NCI-H774 (cell line): Measurements from ENCODE around the gene CCNE1.

Source experiments
- DNase-seq: peaks from one replicate; lab custom pipeline; 2025; lab: John Stamatoyannopoulos, UW

Gene CCNE1

DNA sequence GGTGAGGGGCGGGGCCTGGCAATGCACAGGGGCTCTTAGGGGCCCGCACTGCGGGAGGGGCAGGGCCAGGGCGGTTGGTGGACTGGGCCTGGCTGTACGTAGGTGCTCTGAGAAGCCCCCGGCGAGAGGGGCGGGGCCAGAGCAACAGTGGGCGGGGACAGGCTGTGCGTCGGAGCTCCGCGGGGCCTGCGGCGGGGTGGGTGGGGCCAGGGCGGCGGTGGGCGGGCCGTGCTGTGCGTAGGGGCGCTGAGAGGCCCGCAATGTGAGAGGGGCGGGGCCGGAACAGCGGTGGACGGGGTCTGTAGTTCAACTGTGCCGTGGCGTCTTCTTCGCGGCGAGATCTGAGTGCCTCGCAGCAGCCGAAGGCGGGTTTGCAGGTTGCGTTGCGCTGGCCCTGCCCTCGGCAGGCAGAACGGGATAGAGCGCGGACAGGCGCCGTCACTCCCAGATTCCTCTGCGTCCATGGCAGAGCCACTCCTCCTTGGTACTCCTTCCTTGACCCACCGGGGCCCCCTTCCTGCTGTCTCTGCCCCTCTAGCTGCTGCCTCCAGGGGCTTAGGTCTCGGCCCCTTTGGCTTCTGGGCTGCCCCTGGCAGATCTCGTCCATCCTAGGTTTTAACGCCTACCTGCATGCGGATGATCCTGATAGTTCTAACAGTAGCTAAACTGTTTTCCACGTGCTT lies 33.2 kb downstream of the CCNE1 start:
- peak; percentile 87 for DNase-seq

DNA sequence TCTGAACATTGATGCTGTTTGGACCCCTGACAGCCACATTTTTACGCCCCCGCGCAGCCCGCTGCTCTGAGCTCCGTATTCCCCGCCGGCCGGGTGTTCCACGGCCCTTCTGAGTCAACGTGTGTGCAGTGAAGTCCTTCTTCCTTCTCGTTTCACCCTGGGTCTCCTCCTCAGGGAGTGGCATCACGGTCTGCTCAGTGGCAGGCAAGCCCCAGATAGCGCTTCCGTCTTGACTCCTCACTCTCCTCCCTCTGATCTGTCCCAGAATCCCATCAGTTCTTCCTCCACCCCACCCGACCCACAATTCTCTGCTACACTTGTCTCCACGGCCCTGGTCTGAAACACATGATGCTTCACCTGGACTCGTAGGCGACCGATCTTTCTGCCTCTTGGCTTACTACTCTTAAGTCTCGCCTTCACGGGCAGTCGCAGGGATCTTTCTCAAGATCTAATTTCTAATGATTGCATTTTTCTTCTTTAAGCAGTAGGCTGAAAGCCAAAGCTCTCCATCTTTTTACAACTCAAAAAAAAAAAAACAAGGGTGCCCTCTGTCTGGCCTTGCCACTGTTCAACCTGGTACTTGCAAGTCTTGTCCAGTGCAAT lies 33.9 kb downstream of the CCNE1 start:
- no peak for DNase-seq

DNA sequence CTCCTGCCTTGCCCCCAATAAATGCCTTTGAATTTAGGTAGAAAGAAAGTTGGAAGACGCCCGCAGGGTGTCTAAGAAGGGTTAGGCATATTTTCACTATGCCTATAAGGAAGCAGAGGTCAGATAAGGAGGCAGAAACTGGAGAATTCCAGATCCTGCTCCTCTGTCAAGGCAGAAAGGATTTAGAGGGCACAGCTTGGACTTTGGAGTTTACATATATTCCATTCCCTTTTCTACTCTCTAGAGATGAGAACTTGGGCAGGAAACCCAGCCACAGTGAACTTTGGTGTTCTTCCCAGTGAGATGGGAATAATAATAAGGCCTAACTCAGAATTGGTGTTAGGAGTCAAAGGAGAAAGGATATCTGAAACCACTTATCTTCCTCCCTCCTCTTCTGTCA lies 37.4 kb downstream of the CCNE1 start:
- DNase-seq: no peak

DNA sequence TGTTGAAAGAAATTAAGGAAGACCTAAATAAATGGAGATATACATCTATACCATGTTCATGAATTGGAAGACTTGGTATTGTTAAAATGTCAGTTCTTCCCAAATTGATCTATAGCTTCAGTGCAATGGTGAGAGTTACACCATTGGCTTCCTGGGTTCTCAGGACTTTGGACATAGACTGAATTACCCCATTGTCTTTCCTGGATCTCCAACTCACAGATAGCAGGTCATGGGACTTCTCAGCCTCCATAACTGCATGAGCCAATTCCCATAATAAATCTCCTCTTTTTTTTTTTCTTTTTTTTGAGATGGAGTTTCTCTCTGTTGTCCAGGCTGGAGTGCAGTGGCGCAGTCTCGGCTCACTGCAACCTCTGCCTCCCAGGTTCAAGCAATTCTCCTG lies 38.7 kb downstream of the CCNE1 start:
- no peak for DNase-seq

DNA sequence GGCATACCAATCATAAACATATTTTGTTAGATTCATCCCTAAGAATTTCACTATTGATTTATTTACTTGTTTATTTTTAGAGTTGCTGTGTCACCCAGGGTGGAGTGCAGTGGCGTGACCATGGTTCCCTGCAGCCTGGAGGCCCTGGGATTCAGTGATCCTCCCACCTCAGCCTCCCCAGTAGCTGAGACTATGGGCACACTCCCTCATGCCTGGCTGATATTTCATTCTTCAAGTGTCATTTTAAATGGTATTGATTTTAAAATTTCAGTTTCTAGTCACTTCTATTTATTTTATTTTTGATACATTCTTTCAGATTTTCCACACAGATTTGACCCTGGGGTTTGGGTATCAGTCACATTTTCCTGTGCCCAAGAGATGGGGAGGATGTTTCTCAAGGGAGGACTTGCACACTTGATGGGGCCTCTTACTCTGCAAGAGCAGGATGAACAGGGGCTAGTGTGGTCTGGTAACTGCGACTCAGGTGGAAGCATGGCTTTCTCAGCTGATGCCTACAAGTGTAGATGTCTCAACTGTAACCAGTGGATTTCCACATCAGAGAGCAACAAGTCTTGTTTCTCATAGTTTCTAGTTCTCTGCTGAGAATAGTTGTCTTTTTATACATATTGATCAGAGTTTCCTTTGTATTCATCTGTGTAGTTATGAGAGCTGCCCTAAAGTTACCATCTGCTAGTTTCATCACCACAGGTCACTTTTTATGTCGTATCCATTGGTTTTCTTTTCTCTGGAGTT lies 40.2 kb downstream of the CCNE1 start:
- no peak for DNase-seq

DNA sequence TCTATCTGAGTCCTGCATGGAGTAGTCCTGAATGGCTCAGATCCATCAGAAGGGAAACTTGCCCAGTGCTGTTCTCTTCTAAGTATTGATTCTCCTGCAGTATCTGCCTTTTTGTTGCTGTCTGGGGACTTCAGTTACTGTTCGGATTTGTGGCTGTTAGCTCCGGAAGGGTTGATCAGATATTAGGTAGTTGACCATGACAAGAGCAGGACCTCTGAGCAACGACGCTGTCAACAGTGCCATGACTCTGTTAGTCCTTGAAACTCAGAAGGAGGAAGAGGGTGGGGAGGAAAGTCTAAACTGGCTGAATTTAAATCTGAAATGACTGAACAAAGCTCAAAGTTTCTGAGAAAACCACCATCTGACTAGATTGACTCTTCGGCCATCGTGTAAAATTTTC lies 42.2 kb downstream of the CCNE1 start:
- DNase-seq: no peak

DNA sequence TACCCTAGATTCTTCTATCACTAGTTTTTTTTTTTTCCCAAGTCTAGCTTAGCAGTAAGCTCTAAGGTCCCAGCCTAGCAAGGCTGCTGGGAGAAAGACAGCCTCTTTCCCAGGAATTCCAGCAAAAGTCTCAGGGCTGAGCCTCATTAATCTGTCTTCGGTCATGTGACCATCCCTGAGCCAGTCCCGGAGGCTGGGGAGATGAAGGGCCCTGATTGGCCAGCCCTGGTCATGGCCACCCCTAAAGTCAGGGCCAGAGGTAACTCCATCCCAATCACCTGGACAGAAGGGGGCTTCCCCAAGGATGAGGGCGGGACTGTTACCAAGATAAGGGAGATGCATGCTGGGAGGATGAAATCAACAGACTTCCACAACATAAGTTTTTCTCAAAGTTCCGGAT lies 43.3 kb downstream of the CCNE1 start:
- no peak for DNase-seq

DNA sequence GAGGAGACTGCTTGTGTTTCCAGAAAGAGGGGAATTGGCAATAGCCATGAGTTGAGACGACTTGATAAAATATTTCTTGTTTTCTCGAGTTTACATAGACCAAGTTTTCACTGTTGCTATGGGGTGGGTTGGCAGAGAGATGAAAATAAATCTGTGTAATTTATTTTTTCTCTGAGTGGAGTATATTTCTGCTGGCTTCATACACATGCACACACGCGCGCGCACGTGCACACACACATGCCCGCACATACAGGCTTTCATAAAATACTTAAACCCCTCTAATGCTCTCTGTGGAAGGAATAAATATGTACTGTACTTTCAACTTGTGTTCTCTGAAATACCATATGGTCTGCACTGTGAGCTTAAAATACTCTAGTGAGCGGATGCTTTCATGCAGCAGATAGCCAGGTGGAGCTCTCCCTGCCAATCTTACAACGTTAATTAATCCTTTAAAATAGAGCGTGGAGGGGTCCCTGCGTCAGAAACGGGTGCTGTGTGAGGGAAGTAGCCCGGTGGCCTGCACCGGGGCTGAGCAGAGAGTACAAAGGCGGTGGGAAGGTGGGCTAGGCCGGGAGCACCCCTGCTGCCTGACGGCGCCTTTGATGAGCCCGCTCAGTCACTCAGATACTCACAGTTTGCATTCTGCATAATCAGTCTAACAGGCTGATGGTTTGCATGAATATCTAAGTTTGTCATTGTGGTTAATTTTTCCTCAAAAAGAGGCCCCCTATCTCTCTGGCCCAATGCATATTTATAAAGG lies 44.1 kb downstream of the CCNE1 start:
- no peak for DNase-seq

DNA sequence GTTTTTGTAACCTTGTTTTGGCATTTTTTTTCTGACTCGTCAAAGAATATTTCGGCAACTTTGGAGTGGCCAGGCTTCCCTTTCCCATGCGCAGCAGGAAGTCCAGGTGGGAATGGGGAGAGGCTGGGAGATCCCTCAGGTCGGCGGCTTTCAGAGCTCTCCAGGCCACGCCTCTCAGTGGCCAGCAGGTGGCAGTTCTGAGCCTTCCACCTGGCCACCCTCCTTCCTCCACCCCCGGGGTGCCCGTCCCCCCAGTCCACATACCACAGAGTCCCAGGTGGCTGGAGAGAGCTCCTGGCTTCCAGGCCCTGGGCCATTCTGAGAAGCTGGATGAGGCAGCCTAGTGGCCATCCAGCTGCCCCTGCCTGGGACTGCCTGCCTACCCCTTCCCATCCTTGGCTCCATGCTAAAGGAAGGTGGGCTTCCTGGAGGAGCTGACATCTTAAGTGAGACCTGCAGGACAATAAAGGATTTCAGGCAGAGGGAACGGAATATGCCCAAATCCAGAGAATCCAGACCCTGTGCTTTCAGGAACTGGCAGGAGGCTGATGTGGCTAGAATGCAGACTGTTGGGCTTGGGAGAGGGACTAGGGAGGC lies 46.3 kb downstream of the CCNE1 start:
- DNase-seq: peak; percentile 17

DNA sequence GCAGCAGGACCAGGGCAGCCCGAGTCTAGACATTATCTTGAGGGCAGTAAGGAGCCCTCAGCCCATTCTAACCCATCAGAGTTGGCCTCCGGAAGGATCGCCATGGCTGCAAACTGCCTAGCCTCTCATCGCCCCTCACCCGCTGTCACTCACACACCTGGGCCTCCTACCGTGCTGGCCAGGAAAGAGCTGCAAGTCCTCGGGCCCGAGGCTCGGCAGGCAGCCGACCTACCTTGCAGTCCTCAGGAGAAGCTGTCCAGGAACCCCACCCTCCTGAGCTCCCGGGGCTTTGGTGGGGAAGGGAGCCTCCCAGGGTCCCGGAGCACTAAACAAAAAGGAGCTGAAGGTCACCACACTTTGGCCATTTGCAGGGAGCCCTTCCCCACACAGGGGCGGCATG lies 46.8 kb downstream of the CCNE1 start:
- no peak for DNase-seq

DNA sequence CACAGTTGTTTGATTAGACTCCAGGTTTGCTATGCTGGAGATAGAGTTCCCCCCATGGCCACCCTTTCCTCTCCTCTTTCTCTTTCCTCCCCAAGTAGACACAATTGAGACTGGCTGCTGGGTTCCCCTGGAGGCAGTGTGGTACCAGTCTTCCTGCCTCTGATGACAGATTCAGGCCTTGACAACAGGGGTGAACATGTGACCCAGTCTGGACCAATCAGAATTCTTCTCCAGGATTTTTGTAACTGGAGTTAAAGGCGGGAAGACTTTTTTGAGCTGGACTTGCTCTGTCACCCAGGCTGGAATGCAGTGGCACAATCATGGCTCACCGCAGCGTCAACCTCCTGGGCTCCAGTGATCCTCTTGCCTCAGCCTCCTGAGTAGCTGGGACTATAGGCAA lies 48.7 kb downstream of the CCNE1 start:
- no peak for DNase-seq

DNA sequence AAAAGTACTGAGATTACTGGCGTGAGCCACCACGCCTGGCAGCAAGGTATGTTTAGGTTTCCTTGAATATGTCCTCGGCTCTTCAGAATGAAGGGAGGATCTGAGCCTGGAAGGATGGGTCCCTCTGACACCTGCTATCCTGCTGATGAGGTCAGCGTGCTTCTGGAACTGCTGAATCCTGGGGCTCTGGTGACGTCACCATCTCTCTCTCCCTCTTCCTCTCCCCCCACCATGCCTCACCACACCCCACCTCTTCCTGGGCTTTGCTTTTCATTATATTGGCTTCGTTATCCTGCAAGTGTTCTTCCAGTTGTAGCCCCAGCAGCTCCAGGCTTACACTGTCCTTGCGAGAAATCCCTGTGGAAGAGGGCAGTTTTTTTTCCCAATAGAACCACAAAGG lies 49.8 kb downstream of the CCNE1 start:
- no peak for DNase-seq

DNA sequence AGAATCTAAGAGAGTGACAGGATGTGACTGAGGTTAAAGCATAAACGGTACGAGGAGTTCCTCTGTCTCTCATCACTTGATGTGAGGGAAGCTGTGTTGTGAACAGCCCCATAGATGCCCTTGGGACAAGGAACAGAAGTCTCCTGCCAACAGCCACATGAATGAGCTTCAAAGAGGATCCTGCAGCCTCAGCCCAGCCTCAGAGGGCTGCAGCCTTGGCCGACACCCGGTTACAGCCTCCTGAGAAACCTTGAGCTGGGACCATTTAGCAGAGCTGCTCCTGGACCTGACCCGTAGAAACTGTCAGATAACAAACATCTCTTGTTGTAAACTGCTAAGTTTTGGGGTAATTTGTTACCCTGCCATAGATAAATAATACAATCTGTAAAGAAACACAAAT lies 54.2 kb downstream of the CCNE1 start:
- no peak for DNase-seq

DNA sequence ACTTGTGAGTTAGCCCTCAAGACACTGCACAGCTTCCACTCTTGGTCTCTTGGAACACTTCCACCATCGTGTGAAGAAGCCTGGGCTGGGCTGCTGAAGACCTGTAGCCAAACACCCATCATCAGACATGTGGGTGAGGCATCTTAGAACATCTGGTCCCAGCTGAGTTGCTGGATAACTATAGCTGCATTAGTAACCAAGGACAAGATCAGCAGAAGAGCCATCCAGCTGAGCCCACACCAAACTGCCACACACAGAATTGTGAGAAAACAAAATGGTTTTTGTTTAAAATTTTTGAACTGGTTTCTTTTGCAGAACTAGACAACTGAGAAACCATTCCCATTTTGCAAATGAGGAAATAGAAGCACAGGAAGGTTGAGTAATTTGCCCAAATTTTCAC lies 56.2 kb downstream of the CCNE1 start:
- no peak for DNase-seq

DNA sequence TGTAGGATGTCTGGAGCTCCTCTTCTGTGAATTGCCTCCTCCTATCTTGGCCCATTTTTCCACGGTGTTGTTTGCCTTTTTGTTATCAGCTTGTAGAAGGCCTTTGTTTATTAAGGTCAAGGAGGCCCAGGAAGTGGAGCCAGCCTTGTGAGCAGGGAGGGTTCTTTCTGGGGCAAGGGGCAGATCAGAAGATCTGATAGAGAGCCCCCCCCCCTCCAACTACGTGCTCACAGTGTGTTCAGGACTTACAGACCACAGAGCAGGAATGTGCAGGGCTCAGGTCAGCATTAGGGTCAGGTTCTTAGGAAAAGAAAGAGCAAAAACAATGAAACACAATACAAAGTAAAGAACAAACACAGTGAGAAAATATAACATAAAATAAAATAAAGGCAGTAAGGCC lies 59.4 kb downstream of the CCNE1 start:
- DNase-seq: no peak

DNA sequence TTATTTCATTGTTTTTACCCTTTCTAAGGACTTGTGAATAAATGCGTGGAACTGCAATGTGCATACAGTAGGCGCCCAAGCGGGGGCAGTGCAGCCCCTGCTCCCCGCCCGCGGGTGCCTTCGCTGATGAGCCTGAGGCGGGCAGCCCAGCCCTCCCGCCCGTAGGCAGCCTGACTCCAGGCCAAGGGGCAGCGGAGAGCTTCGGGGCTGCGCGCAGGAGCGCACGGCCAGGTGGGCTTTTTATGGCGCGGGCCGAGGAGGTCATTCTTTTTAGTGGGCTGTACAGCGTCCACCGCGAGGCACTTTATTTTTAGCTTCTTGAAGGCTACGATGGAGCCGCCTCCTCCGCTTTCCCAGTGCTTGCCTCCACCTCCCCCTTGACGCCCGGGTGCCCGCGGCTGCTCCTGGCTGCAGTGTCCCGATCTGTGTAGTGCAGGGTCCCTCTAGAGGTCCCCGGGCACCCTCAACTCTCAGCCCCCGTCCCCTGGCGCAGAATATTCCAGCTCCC lies 60.5 kb downstream of the CCNE1 start:
- DNase-seq: no peak

DNA sequence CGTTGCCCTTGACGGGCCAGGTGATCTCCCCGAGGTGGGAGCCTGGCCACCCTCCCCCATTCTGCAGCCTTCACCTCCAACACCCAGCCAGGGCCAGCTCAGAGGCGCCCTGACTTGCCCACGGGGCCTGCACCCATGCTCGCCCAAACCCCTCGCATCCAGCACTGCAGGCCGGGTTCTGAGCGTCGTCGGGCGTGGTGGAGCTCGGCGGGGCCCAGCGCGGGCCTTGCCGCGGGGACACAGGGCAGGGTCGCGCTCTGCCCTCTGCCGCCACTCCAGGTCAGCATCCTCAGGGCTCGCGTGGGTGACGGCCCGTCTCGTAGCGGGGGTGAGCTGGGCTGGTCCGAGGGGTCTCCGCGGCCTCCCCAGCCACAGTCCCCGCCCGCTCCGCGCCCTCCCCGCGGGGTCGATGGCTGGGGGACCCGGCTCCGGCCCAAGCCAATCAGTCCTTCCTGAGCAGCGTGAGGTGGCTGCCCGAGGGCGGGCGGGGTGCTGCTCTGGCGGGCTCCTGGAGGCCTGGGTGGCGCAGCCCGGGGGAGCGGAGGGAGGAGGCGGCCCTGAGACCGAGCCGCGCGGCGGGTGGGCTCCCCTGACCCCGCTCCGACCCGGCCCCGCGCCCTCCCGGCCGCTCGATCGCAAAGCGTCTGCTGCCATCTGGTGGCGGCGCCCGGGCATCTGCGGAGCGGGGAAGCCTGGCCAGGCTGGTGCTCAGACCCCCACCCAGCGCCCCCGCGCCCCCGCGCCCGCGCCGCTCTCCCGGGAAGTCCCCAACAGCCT lies 61.4 kb downstream of the CCNE1 start:
- no peak for DNase-seq
